Esophagus muscularis mucosa (tissue), 3 donors: ENCODE results near the gene GMDS.

Source experiments
- POLR2AphosphoS5 ChIP-seq, 2 donors: sonication (generic); formaldehyde crosslinking; IDR thresholded peaks; one replicate each; pipeline ENCODE4 v1.6.1; 2017; ENCODE audit warnings: antibody characterized with exemption in 2 of 2
- TF ChIP-seq, protein P1 (sequence below), 3 experiments: fragments of 200-600 bp in 2 of 3; fragments of 450-650 bp in 1 of 3; sonication (generic) in 2 of 3; IDR thresholded peaks; one replicate each; pipeline ENCODE4 v1.5.1; 2017 to 2019; ENCODE audit warnings: antibody characterized with exemption in 3 of 3, mild to moderate bottlenecking in 2 of 3, moderate library complexity in 1 of 3

DNA sequence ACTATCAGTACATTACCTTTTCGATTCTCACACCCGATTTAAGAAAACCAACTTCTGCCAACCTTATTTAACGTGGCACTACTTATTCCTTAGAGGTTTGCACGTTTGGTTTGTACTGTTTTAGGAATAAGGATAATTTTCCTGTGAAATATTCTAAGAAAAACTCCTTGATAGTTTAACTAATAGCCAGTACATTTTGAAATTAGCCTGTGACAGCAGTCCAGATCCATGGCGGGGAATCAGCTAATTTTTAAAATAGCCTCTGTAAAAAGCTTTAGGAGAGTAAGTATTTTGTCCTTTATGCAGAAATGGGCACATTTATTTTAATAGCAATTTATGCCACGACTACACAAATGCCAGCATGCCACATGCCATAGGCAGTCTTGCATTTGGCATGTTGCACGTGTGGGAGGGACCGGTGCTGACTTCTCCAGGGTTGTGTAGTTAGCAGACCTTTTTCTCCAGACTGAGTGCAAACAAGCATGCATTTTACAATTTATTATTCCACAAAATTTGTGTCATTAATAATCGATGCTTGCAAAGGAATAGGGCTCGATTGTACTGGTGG lies 629.5 kb downstream of the GMDS start:
- TF ChIP-seq, protein P1, sequence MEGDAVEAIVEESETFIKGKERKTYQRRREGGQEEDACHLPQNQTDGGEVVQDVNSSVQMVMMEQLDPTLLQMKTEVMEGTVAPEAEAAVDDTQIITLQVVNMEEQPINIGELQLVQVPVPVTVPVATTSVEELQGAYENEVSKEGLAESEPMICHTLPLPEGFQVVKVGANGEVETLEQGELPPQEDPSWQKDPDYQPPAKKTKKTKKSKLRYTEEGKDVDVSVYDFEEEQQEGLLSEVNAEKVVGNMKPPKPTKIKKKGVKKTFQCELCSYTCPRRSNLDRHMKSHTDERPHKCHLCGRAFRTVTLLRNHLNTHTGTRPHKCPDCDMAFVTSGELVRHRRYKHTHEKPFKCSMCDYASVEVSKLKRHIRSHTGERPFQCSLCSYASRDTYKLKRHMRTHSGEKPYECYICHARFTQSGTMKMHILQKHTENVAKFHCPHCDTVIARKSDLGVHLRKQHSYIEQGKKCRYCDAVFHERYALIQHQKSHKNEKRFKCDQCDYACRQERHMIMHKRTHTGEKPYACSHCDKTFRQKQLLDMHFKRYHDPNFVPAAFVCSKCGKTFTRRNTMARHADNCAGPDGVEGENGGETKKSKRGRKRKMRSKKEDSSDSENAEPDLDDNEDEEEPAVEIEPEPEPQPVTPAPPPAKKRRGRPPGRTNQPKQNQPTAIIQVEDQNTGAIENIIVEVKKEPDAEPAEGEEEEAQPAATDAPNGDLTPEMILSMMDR (IDR thresholded peaks at IDR 0.05), result no peak
- TF ChIP-seq POLR2AphosphoS5 (IDR thresholded peaks at IDR 0.05), result no peak
